HepG2 (cell line): ENCODE data around the gene PREX1. TPM values are rescaled to one million over a fixed set of nuclear protein-coding genes. Genes with fewer than 3 reads are reported as not detected.

ENCODE experiments used
- ATAC-seq: fragments of 200-7000 bp; cut with Tn5 transposase; 3 replicates; pipeline ENCODE4 v1.9.1; 2020; ENCODE audit warnings: mild to moderate bottlenecking, moderate library complexity
- BruUV-seq: library from RNA; stranded (reverse); fragments of 400-500 nt; replicated peaks from 2 replicates; lab custom pipeline; 2021; lab: Mats Ljungman, UMichigan
- CTCF ChIA-PET: fragments of 300-600 bp; formaldehyde crosslinking; extraction: SDS; loops from one replicate; lab custom pipeline; 2021; ENCODE audit warnings: low total read pairs, inconsistent platforms, low intra/inter-chr PET ratio; lab: Yijun Ruan, JAX
- POLR2A ChIA-PET: fragments of 350-600 bp; sonication (Branson Sonifier 250); formaldehyde crosslinking; loops from one replicate; lab custom pipeline; 2020; ENCODE audit warnings: antibody characterized with exemption, inconsistent platforms; lab: Yijun Ruan, JAX
- DNase-seq: peaks from one replicate; pipeline ENCODE4 v3.0.0-alpha.2; 2015; ENCODE audit warnings: low spot score
- FAIRE-seq: peaks from 3 replicates; lab custom pipeline; 2011; peaks lifted over from hg19 to GRCh38; lab: Jason Lieb, UNC
- H2AFZ ChIP-seq: one replicate; pipeline ENCODE4 v1.6.1; 2011; ENCODE audit warnings: low read length, inconsistent platforms
- H3K27ac ChIP-seq: fragments of 300-600 bp; 3 replicates; pipeline ENCODE4 v1.8.0; 2011; ENCODE audit warnings: mixed run types, mild to moderate bottlenecking, mixed read lengths, low read length, inconsistent platforms; ENCODE audit not compliant: insufficient read depth; ENCODE audit errors: extremely low read length
- H3K27me3 ChIP-seq, 2 experiments: fragments of 200-600 bp in 1 of 2; 2 replicates in 1 of 2; 3 replicates in 1 of 2; pipeline versions ENCODE4 v1.6.0 to v1.8.0; 2011; ENCODE audit warnings: low read length in 2 of 2, mild to moderate bottlenecking in 2 of 2, moderate library complexity in 2 of 2, inconsistent platforms in 1 of 2; ENCODE audit not compliant: insufficient read depth in 2 of 2, control insufficient read depth in 1 of 2
- H3K36me3 ChIP-seq, 2 experiments: fragments of 200-600 bp in 1 of 2; replicated peaks in 1 of 2; 2 replicates in 1 of 2; 3 replicates in 1 of 2; pipeline versions ENCODE4 v1.5.1 to v1.8.0; 2011; ENCODE audit warnings: low read length in 2 of 2, inconsistent platforms in 1 of 2; ENCODE audit not compliant: insufficient read depth in 2 of 2, control insufficient read depth in 1 of 2
- H3K4me1 ChIP-seq: 2 replicates; pipeline ENCODE4 v1.5.1; 2012; ENCODE audit warnings: low read length, inconsistent platforms; ENCODE audit not compliant: insufficient read depth
- H3K4me2 ChIP-seq: 2 replicates; pipeline ENCODE4 v1.6.0; 2011; ENCODE audit warnings: low read depth, low read length, inconsistent platforms
- H3K4me3 ChIP-seq, 3 experiments: fragments of 200-600 bp in 1 of 3; sonication (generic), shearing (Covaris generic) in 1 of 3; replicated peaks in 1 of 3; 2 replicates each; pipeline ENCODE4 v1.5.1; 2011 to 2016; ENCODE audit warnings: low read length in 3 of 3, inconsistent platforms in 2 of 3, low read depth in 2 of 3, mild to moderate bottlenecking in 2 of 3, control low read depth in 1 of 3, mixed read lengths in 1 of 3; ENCODE audit not compliant: insufficient read depth in 1 of 3
- H3K79me2 ChIP-seq: one replicate; pipeline ENCODE4 v1.6.1; 2011; ENCODE audit warnings: low read length, inconsistent platforms; ENCODE audit not compliant: insufficient read depth
- H3K9ac ChIP-seq: 2 replicates; pipeline ENCODE4 v1.6.0; 2011; ENCODE audit warnings: mild to moderate bottlenecking, low read depth, low read length, inconsistent platforms; ENCODE audit not compliant: insufficient read depth
- H3K9me3 ChIP-seq: 2 replicates; pipeline ENCODE4 v1.5.1; 2012; ENCODE audit warnings: mild to moderate bottlenecking, low read length
- H4K20me1 ChIP-seq: 2 replicates; pipeline ENCODE4 v1.6.0; 2011; ENCODE audit warnings: inconsistent platforms, mild to moderate bottlenecking, low read length, moderate library complexity; ENCODE audit not compliant: insufficient read depth
- MZF1 ChIP-seq: sonication (generic); formaldehyde crosslinking; IDR thresholded peaks from 2 replicates; pipeline ENCODE4 v1.8.1; 2023; ENCODE audit warnings: mild to moderate bottlenecking, missing genetic modification reagents, borderline replicate concordance
- NR2F6 ChIP-seq, 2 experiments: IDR thresholded peaks; 2 replicates each; pipeline ENCODE4 v1.6.1; 2016; ENCODE audit warnings: antibody characterized with exemption in 1 of 2, mild to moderate bottlenecking in 1 of 2
- SATB2 ChIP-seq: sonication (generic); formaldehyde crosslinking; IDR thresholded peaks from 2 replicates; pipeline ENCODE4 v1.5.0; 2020; ENCODE audit warnings: missing genetic modification reagents
- TBX2 ChIP-seq: sonication (generic); formaldehyde crosslinking; IDR thresholded peaks from 2 replicates; pipeline ENCODE4 v1.5.0; 2020; ENCODE audit warnings: missing genetic modification reagents, mild to moderate bottlenecking, borderline replicate concordance
- ZNF441 ChIP-seq: sonication (generic); formaldehyde crosslinking; IDR thresholded peaks from 2 replicates; pipeline ENCODE4 v1.7.0; 2021; ENCODE audit warnings: missing genetic modification reagents, borderline replicate concordance
- WGBS: methylation state at CpG from one replicate; pipeline ENCODE4 v1.1.6; 2017; ENCODE audit warnings: low lambda C conversion rate; 5-methylcytosine and 5-hydroxymethylcytosine counted together
- in situ Hi-C: cut with HindIII; loops from 2 replicates; pipeline ENCODE4 v1.10.0; 2017; ENCODE audit warnings: low pct_unique_long_range_greater_than_20kb; ENCODE audit not compliant: extremely low pct_ligation_motif_present
- intact Hi-C: fragments of 100-400 bp; cut with micrococcal nuclease; formaldehyde crosslinking; loops from one replicate; pipeline ENCODE4 v1.10.0; 2022; ENCODE audit not compliant: unreplicated experiment
- polyA plus RNA-seq, 8 experiments: library from polyadenylated mRNA; depleted of rRNA in 3 of 8; stranded (reverse) in 7 of 8; unstranded in 1 of 8; fragments of >200 nt; fragmentation: Illumina TruSeq in 4 of 8; extraction: Trizol in 4 of 8; gene quantifications; 2 replicates each; pipeline versions ENCODE4 v1.2.1 to v1.2.3, GENCODE V29; 2011 to 2016; ENCODE audit warnings: low read depth in 4 of 8, missing spikeins in 1 of 8, mixed read lengths in 1 of 8; ENCODE audit not compliant: insufficient read depth in 1 of 8
- total RNA-seq, 5 experiments: library from RNA; depleted of rRNA; stranded (reverse); fragments of >200 nt; fragmentation: Illumina TruSeq; extraction: Trizol; gene quantifications; 2 replicates each; pipeline ENCODE4 v1.2.3, GENCODE V29; 2016; ENCODE audit warnings: low read depth in 1 of 5
- TF ChIP-seq, protein P1 (sequence below): sonication (generic); formaldehyde crosslinking; IDR thresholded peaks from 2 replicates; pipeline ENCODE4 v1.5.1; 2020; ENCODE audit warnings: missing genetic modification reagents, mild to moderate bottlenecking, borderline replicate concordance
- TF ChIP-seq, protein P2 (sequence below): IDR thresholded peaks from 2 replicates; pipeline ENCODE4 v1.6.1; 2016; ENCODE audit warnings: control low read depth
- TF ChIP-seq, protein P3 (sequence below): sonication (generic); formaldehyde crosslinking; IDR thresholded peaks from 2 replicates; pipeline ENCODE4 v1.5.0; 2020; ENCODE audit warnings: missing genetic modification reagents
- TF ChIP-seq, protein P4 (sequence below): sonication (generic); formaldehyde crosslinking; IDR thresholded peaks from one replicate; pipeline ENCODE4 v1.5.1; 2020; ENCODE audit warnings: mild to moderate bottlenecking, missing genetic modification reagents; ENCODE audit errors: not compliant biosample characterization

PREX1 gene
- total and polyA plus RNA-seq, 2 of the 13 experiments (the other 11 are each of a cell fraction or from before 2014, with no cell fraction given) = 0.02 to 0.04 TPM

DNA sequence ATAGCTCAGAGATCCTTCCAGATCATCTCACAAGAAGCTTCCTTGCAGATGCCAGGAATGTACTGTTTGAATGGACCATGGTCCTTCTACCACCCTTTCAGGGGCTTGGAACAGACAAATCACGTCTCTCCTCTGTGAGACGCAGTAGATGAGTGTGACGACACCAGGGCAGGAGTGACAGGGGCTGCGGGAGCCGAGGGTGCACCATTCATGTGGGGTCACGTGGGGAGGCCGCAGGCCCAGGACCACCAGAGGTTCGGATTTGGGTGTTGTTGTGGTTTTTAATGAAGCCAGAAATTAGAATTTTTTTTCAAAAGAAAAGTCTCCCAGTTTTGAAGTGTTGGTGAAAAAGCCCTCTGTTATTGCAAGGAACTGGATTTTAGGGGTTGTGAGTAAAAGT lies 79.2 kb downstream of the PREX1 start (continued):
- TF ChIP-seq, protein P1, sequence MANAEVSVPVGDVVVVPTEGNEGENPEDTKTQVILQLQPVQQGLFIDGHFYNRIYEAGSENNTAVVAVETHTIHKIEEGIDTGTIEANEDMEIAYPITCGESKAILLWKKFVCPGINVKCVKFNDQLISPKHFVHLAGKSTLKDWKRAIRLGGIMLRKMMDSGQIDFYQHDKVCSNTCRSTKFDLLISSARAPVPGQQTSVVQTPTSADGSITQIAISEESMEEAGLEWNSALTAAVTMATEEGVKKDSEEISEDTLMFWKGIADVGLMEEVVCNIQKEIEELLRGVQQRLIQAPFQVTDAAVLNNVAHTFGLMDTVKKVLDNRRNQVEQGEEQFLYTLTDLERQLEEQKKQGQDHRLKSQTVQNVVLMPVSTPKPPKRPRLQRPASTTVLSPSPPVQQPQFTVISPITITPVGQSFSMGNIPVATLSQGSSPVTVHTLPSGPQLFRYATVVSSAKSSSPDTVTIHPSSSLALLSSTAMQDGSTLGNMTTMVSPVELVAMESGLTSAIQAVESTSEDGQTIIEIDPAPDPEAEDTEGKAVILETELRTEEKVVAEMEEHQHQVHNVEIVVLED = no peak
- TF ChIP-seq SATB2 (CRISPR knock-in tag) (no peak), NR2F6 (IDR thresholded peaks at IDR 0.05) (no peak), NR2F6 (CRISPR knock-in tag; IDR thresholded peaks at IDR 0.05) (no peak), MZF1 (no peak)
- TF ChIP-seq, protein P2, sequence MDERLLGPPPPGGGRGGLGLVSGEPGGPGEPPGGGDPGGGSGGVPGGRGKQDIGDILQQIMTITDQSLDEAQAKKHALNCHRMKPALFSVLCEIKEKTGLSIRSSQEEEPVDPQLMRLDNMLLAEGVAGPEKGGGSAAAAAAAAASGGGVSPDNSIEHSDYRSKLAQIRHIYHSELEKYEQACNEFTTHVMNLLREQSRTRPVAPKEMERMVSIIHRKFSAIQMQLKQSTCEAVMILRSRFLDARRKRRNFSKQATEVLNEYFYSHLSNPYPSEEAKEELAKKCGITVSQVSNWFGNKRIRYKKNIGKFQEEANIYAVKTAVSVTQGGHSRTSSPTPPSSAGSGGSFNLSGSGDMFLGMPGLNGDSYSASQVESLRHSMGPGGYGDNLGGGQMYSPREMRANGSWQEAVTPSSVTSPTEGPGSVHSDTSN (CRISPR knock-in tag) = no peak

DNA sequence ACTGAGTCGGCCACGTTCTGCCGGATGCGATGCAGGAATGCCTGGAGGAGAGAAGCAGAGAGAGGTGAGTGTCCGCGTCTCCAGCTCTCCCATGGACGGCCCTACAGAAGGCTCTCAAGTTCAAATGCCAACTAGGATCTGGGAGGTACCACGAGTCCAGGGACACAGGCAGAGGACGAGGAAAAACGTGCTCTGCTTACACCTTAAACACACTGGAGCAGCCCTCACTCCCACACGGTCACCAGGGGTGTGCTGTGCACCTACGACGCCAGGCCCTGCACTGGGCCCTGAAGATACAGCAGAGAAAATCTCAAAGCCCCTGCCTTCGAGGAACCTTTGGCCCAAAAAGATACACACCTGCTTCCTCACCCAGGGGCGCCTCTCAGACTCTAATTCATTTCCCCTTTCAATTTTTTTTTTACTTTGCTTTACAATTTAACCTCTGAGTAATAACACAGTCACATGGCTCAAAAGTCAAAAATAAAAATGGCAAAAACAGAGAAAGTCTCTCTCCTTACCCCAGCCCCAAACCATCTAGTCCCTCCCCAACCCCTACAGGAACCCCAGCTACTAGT lies 79.9 kb downstream of the PREX1 start:
- Histone ChIP-seq H2AFZ (no peak overlapping the region), H3K4me3 (no peak overlapping the region), H3K4me2 (no peak overlapping the region), H3K9me3 (no peaks in the 10 kb centered on the region), H4K20me1 (no peaks in the 10 kb centered on the region; the same call in 1 of the 2 replicates), H3K36me3 (no peaks in the 10 kb centered on the region), H3K27me3 (peaks cover 10 to 52% of the 10 kb centered on the region in 2 experiments; a peak in 4 of 5 replicates), H3K79me2 (no peaks in the 10 kb centered on the region), H3K27ac (no peak overlapping the region), H3K4me1 (peaks cover 6% of the 10 kb centered on the region), H3K9ac (no peak overlapping the region)
- POLR2A ChIA-PET = no interaction called here
- in situ Hi-C loops = no loop called here
- BruUV-seq = no TSS peak
- DNase-seq (no peak), ATAC-seq (peak; percentile 17; the same call in 2 of the 3 replicates), FAIRE-seq (no peak)
- CTCF ChIA-PET = no interaction called here
- WGBS = 46% methylated on average over 15 of the region's 15 CpGs
- intact Hi-C loops = no loop called here
- TF ChIP-seq, protein P3, sequence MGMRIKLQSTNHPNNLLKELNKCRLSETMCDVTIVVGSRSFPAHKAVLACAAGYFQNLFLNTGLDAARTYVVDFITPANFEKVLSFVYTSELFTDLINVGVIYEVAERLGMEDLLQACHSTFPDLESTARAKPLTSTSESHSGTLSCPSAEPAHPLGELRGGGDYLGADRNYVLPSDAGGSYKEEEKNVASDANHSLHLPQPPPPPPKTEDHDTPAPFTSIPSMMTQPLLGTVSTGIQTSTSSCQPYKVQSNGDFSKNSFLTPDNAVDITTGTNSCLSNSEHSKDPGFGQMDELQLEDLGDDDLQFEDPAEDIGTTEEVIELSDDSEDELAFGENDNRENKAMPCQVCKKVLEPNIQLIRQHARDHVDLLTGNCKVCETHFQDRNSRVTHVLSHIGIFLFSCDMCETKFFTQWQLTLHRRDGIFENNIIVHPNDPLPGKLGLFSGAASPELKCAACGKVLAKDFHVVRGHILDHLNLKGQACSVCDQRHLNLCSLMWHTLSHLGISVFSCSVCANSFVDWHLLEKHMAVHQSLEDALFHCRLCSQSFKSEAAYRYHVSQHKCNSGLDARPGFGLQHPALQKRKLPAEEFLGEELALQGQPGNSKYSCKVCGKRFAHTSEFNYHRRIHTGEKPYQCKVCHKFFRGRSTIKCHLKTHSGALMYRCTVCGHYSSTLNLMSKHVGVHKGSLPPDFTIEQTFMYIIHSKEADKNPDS (CRISPR knock-in tag) = no peak
- TF ChIP-seq, protein P4, sequence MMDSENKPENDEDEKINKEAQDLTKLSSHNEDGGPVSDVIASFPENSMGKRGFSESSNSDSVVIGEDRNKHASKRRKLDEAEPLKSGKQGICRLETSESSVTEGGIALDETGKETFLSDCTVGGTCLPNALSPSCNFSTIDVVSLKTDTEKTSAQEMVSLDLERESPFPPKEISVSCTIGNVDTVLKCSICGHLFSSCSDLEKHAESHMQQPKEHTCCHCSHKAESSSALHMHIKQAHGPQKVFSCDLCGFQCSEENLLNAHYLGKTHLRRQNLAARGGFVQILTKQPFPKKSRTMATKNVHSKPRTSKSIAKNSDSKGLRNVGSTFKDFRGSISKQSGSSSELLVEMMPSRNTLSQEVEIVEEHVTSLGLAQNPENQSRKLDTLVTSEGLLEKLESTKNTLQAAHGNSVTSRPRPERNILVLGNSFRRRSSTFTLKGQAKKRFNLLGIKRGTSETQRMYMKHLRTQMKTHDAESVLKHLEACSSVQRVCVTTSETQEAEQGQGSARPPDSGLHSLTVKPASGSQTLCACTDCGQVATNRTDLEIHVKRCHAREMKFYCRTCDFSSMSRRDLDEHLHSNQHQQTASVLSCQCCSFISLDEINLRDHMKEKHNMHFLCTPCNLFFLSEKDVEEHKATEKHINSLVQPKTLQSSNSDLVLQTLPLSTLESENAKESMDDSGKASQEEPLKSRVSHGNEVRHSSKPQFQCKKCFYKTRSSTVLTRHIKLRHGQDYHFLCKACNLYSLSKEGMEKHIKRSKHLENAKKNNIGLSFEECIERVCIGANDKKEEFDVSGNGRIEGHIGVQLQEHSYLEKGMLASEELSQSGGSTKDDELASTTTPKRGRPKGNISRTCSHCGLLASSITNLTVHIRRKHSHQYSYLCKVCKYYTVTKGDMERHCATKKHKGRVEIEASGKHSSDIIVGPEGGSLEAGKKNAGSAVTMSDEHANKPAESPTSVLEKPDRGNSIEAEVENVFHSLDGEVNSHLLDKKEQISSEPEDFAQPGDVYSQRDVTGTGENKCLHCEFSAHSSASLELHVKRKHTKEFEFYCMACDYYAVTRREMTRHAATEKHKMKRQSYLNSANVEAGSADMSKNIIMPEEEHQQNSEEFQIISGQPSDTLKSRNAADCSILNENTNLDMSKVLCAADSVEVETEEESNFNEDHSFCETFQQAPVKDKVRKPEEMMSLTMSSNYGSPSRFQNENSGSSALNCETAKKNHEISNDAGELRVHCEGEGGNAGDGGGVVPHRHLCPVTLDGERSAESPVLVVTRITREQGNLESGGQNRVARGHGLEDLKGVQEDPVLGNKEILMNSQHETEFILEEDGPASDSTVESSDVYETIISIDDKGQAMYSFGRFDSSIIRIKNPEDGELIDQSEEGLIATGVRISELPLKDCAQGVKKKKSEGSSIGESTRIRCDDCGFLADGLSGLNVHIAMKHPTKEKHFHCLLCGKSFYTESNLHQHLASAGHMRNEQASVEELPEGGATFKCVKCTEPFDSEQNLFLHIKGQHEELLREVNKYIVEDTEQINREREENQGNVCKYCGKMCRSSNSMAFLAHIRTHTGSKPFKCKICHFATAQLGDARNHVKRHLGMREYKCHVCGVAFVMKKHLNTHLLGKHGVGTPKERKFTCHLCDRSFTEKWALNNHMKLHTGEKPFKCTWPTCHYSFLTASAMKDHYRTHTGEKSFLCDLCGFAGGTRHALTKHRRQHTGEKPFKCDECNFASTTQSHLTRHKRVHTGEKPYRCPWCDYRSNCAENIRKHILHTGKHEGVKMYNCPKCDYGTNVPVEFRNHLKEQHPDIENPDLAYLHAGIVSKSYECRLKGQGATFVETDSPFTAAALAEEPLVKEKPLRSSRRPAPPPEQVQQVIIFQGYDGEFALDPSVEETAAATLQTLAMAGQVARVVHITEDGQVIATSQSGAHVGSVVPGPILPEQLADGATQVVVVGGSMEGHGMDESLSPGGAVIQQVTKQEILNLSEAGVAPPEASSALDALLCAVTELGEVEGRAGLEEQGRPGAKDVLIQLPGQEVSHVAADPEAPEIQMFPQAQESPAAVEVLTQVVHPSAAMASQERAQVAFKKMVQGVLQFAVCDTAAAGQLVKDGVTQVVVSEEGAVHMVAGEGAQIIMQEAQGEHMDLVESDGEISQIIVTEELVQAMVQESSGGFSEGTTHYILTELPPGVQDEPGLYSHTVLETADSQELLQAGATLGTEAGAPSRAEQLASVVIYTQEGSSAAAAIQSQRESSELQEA (CRISPR knock-in tag) = no peak
- TF ChIP-seq TBX2 (no peak), ZNF441 (CRISPR knock-in tag) (no peak)
